Keratinocyte (primary cell): ENCODE data around the gene SMC1B. TPM values are rescaled to one million over a fixed set of nuclear protein-coding genes. Genes with fewer than 3 reads are reported as not detected.

Experiments used
- DNase-seq: peaks from one replicate; pipeline ENCODE4 v3.0.0-alpha.2; 2011; ENCODE audit warnings: low read depth, missing footprints, low spot score
- FAIRE-seq: peaks from 2 replicates; lab custom pipeline; 2011; peaks lifted over from hg19 to GRCh38; lab: Jason Lieb, UNC
- H2AFZ ChIP-seq: 2 replicates; pipeline ENCODE4 v1.6.0; 2012; ENCODE audit warnings: low read length, control low read depth, inconsistent platforms; ENCODE audit not compliant: control insufficient read depth
- H3K27ac ChIP-seq: 2 replicates; pipeline ENCODE4 v1.5.1; 2011; ENCODE audit warnings: low read length; ENCODE audit not compliant: control insufficient read depth, insufficient read depth
- H3K27me3 ChIP-seq: 3 replicates; pipeline ENCODE4 v1.6.0; 2011; ENCODE audit warnings: low read length; ENCODE audit not compliant: control insufficient read depth, insufficient read depth; ENCODE audit errors: extremely low read depth
- H3K36me3 ChIP-seq, 2 experiments: 2 replicates in 1 of 2; 3 replicates in 1 of 2; pipeline ENCODE4 v1.5.1; 2011; ENCODE audit warnings: low read length in 2 of 2, mild to moderate bottlenecking in 1 of 2; ENCODE audit not compliant: control insufficient read depth in 2 of 2, insufficient read depth in 2 of 2; ENCODE audit errors: extremely low read depth in 1 of 2
- H3K4me1 ChIP-seq: 3 replicates; pipeline ENCODE4 v1.5.1; 2011; ENCODE audit warnings: low read length; ENCODE audit not compliant: control insufficient read depth, insufficient read depth; ENCODE audit errors: extremely low read depth
- H3K4me2 ChIP-seq: 3 replicates; pipeline ENCODE4 v1.6.0; 2011; ENCODE audit warnings: low read depth, low read length; ENCODE audit not compliant: control insufficient read depth, insufficient read depth; ENCODE audit errors: extremely low read depth
- H3K4me3 ChIP-seq, 3 experiments: fragments of 200-600 bp in 1 of 3; sonication (generic) in 1 of 3; 2 replicates in 2 of 3; 3 replicates in 1 of 3; pipeline ENCODE4 v1.5.1; 2011 to 2016; ENCODE audit warnings: low read length in 3 of 3, mild to moderate bottlenecking in 3 of 3, control low read depth in 2 of 3, inconsistent platforms in 1 of 3, low read depth in 1 of 3, mixed read lengths in 1 of 3, mixed run types in 1 of 3, moderate library complexity in 1 of 3; ENCODE audit not compliant: control insufficient read depth in 2 of 3, insufficient read depth in 2 of 3; ENCODE audit errors: extremely low read depth in 1 of 3
- H3K79me2 ChIP-seq: 2 replicates; pipeline ENCODE4 v1.6.0; 2012; ENCODE audit warnings: low read length; ENCODE audit not compliant: control insufficient read depth, insufficient read depth
- H3K9ac ChIP-seq: 3 replicates; pipeline ENCODE4 v1.6.0; 2011; ENCODE audit warnings: low read length; ENCODE audit not compliant: control insufficient read depth, insufficient read depth; ENCODE audit errors: extremely low read depth
- H3K9me1 ChIP-seq: 3 replicates; pipeline ENCODE4 v1.6.0; 2011; ENCODE audit warnings: low read length; ENCODE audit not compliant: control insufficient read depth, insufficient read depth; ENCODE audit errors: extremely low read depth
- H3K9me3 ChIP-seq: 2 replicates; pipeline ENCODE4 v1.5.1; 2012; ENCODE audit warnings: low read depth, low read length; ENCODE audit not compliant: control insufficient read depth
- H4K20me1 ChIP-seq: 3 replicates; pipeline ENCODE4 v1.6.0; 2011; ENCODE audit warnings: low read length; ENCODE audit not compliant: control insufficient read depth, insufficient read depth; ENCODE audit errors: extremely low read depth
- CTCF ChIP-seq, 3 experiments: IDR thresholded peaks in 1 of 3; conservative IDR thresholded peaks in 1 of 3; optimal IDR thresholded peaks in 1 of 3; 2 replicates in 2 of 3; 3 replicates in 1 of 3; pipeline versions ENCODE3 to v1.5.1; 2011; ENCODE audit warnings: low read length in 3 of 3, mild to moderate bottlenecking in 3 of 3, moderate library complexity in 2 of 3, control low read depth in 1 of 3, inconsistent platforms in 1 of 3; ENCODE audit not compliant: insufficient read depth in 2 of 3; ENCODE audit errors: extremely low read depth in 1 of 3
- EZH2 ChIP-seq: IDR thresholded peaks from one replicate; pipeline ENCODE4 v1.6.1; 2012; ENCODE audit warnings: inconsistent platforms, mild to moderate bottlenecking, low read length, moderate library complexity
- dilution Hi-C: fragments of 300-500 bp; cut with MboI; formaldehyde crosslinking; loops from one replicate; pipeline ENCODE4 v1.7.0; 2020; ENCODE audit warnings: low sequenced_read_pairs; ENCODE audit not compliant: extremely low pct_ligation_motif_present
- polyA plus RNA-seq, 5 experiments: library from polyadenylated mRNA; depleted of rRNA in 3 of 5; stranded (reverse) in 3 of 5; stranded (forward) in 1 of 5; unstranded in 1 of 5; fragments of >200 nt; gene quantifications; 1 replicate in 1 of 5; 2 replicates in 3 of 5; 3 replicates in 1 of 5; pipeline versions ENCODE4 v1.2.1 to v1.2.3, GENCODE V29; 2011 to 2012; ENCODE audit warnings: missing spikeins in 2 of 5, low read depth in 1 of 5, low replicate concordance in 1 of 5

The SMC1B gene
- polyA plus RNA-seq, 1 donor (not counting 4 experiments of a cell fraction or from before 2014, with no cell fraction given), result not detected

GRCh38 chr22:45456811-45457210 lies 43.4 kb upstream of the SMC1B start:
- Histone ChIP-seq H3K9me1 (no peaks in the 10 kb centered on the region), H3K36me3 (no peaks in the 10 kb centered on the region), H4K20me1 (no peaks in the 10 kb centered on the region), H3K79me2 (no peaks in the 10 kb centered on the region), H3K9ac (no peak overlapping the region), H3K27me3 (peaks cover 6% of the 10 kb centered on the region), H3K9me3 (no peaks in the 10 kb centered on the region), H3K4me1 (no peaks in the 10 kb centered on the region), H3K4me3 (no peak overlapping the region), H3K27ac (no peak overlapping the region), H3K4me2 (no peak overlapping the region), H2AFZ (no peak overlapping the region)
- no peak for DNase-seq
- FAIRE-seq, result no peak
- dilution Hi-C loops, result no loop called here
- TF ChIP-seq EZH2 (no peak), CTCF (optimal IDR thresholded peaks at IDR 0.05 in 1 of 3, IDR thresholded peaks at IDR 0.05 in 1 of 3, conservative IDR thresholded peaks at IDR 0.05 in 1 of 3; ENCODE audit: extremely low read depth in 1 of 3, insufficient read depth in 2 of 3, low read length in 3 of 3) (no peak)

GRCh38 chr22:45455621-45456020 lies 42.2 kb upstream of the SMC1B start:
- Histone ChIP-seq H3K4me2 (no peak overlapping the region), H3K9me3 (no peaks in the 10 kb centered on the region), H3K9me1 (no peaks in the 10 kb centered on the region), H3K27me3 (peaks cover 7% of the 10 kb centered on the region), H3K79me2 (no peaks in the 10 kb centered on the region), H3K9ac (no peak overlapping the region), H3K27ac (no peak overlapping the region), H2AFZ (no peak overlapping the region), H3K4me1 (no peaks in the 10 kb centered on the region), H4K20me1 (no peaks in the 10 kb centered on the region), H3K4me3 (no peak overlapping the region), H3K36me3 (no peaks in the 10 kb centered on the region)
- DNase-seq (no peak), FAIRE-seq (no peak)
- no peak for TF ChIP-seq CTCF (optimal IDR thresholded peaks at IDR 0.05 in 1 of 3, IDR thresholded peaks at IDR 0.05 in 1 of 3, conservative IDR thresholded peaks at IDR 0.05 in 1 of 3; ENCODE audit: extremely low read depth in 1 of 3, insufficient read depth in 2 of 3, low read length in 3 of 3)
- no peak for TF ChIP-seq EZH2
- dilution Hi-C loops, result no loop called here
